DMS114 treated with DMSO at 0.1 percent for 48 hours (cell line): ENCODE data around the gene LARP4B.

Source experiments
- DNase-seq: peaks from one replicate; lab custom pipeline; 2025; ENCODE audit not compliant: unreplicated experiment; lab: John Stamatoyannopoulos, UW

LARP4B gene

GRCh38 chr10:836782-837181 lies 94.7 kb downstream of the LARP4B start:
- DNase-seq = no peak

DNA sequence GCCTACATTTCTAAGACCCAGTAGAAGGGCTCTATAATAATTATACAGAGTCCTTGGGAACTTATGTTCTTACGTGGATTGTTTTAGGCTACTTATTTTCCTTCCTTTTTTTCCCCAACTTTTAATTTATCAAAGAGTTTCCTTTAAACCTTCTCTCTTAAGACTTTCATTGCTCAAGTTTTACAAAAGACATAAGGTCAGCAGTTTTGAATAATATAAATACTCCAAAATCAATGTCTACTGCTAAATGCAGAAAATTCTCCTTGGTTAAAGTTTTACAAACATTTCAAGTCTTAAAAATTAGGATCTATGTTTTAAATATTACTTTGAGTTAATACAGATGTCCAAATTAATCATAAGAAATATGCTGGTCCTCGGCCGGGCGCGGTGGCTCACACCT lies 97.0 kb downstream of the LARP4B start:
- DNase-seq = no peak

GRCh38 chr10:829241-829640 lies 102.3 kb downstream of the LARP4B start:
- DNase-seq = no peak

DNA sequence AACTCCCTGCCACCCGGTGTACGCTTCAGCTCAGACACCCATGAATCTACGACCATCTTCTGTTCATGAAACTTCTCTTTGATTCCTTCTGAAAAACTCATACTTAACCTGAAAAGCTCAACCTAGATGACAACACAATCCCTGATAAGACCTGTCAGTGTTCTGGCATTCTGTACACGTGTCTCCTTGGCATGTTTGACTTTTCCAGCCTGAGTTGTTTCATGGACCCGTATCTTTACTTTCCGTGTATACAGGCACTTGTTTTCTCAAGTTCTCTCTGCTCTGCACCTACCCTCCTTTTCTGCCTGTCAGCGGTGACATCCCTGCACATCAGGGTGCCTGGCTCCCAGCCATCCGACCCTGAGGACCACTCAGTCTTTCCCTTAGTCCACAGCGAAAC lies 103.3 kb downstream of the LARP4B start:
- no peak for DNase-seq

DNA sequence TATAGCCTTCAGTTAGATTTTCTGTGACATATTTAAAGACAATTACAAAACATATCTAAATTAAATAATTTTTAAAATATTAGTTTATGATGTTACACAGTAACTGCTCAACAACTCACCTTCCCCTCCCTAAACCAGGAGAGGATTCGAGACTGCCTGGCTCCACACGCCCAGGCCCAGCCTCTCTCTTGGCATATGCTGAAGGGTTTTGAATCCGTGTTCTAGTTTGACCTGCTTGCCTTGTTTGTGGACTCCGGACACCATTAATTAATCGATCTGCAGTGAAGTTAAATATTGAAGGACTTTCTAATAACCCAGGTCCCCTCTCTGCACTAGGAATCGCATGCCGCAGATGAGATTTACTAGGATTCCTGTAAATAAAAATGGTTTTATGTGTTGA lies 106.6 kb downstream of the LARP4B start:
- no peak for DNase-seq

- DNase-seq = no peak
Measured at GRCh38 chr10:824497-824896, 107.0 kb downstream of the LARP4B start.

DNA sequence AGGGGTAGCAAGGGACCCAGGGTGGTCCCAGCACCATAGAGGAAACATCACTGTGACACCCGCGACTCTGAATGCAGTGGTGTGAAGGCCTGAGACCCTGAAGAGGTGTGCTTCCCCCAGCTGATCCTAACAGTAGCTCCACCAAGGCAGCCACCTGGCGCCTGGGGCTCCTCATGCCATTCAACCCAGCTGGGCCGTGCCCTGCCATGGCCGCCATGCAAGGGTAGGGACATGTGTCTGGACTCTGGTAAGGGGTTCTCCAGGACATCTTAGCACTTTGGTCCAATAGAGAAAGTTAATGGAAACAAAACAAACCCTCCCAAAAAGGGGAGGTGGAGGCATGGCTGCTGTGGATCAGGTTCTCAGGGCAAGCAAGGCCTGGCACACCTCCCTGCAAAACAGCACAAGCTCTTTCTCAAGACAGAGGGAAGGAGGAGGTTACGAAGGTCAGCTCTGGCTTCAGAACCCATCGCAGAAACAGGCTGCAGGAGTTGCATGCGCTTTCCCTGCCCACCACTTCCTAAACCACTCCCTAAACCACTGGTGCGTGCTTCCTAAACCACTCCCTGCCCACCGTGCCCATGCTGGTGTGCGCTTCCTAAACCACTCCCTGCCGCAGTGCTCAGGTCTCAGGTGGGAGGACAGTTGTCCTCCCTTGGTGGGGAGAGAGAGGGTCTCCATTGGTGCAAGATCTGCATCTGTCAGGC lies 108.7 kb downstream of the LARP4B start:
- DNase-seq = no peak

GRCh38 chr10:822197-822596 lies 109.3 kb downstream of the LARP4B start:
- DNase-seq = no peak

- DNase-seq = no peak
Measured at GRCh38 chr10:821322-821721, 110.2 kb downstream of the LARP4B start.

GRCh38 chr10:819816-820215 lies 111.7 kb downstream of the LARP4B start:
- DNase-seq = no peak

DNA sequence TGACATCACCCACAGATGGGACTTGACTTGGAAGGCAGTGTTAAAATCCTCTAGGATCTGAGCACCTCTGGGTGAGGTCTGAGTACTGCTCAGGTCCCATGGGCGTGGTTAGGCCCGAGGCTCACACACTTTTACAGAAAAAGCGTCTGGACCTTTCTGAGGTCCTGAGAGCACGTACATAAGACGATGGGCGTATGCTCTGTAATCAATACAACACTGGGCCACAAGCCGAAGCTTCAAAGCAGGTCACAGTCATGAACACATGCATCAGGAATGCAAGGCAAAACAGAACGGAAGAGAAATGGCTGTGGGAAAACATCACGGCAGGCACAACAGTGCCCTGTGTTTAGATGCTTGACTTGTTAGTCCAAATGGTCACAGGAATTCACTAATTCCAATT lies 112.2 kb downstream of the LARP4B start:
- no peak for DNase-seq

DNA sequence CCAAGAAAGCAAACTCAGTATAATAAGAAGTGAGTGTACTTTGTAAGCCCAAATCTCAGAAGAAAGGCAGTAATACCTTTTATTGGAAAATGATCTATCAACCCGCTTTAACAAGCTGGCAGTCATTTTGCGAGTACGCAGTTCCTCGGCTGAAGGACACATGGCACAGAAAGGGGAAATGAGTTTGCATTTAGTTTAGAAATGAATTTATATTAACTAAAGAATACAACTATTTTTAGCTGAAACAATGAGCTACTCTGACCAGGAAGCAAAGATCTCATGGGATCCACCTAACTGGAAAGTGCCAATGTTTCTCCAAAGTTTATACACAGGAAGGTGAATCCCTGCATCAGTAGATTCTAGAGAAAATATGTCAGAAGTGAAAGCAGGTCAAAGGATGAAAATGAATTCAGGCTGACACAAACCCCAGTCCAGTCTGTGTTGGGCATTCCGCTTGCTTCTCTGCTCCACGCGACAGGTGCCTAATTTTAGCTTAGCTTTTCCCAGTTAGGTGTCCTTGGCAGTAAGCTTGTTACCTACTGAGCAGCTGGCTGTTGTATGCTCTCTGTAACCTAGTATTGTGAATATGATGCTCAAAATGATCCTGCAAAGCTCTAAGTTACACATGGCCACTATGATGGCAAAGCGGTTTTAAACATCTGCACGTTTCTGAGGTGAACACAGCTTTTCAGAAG lies 112.8 kb downstream of the LARP4B start:
- DNase-seq = no peak

- DNase-seq = no peak
Measured at GRCh38 chr10:818010-818409, 113.5 kb downstream of the LARP4B start.

GRCh38 chr10:817371-817770 lies 114.1 kb downstream of the LARP4B start:
- no peak for DNase-seq

DNA sequence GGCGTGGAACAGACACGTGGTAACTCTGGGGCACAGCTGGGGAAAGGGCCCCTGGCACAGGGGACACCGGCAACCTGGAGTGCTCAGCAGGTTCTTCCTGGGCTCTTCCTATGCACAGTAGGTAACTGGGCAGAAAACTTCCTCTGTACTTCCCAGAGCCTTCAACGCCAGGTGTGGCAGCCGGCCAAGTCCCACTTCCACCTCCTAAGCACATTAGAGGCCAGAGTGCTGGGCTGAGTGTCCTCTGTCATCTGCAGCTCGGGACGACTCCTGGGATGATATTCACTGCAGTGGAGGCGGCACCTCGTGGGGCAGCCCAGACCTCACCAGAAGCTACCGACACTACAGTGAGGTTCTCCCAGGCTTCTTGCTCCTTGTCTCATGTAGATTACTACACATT lies 114.5 kb downstream of the LARP4B start:
- no peak for DNase-seq

DNA sequence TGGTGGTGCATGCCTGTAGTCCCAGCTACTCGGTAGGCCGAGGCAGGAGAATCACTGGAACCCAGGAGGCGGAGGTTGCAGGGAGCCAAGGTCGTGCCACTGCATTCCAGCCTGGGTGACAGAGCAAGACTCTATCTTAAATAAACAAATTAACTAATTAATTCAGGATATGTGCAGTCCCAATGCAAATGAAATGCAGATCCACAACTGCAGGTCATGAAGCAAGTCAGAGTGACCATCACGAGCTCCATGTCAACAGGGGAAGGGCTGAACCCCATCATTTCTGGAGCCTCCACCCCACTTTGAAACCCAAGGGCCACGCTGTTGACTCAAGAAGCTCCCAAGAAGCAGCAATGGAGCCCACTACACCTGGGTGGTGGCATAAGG lies 115.4 kb downstream of the LARP4B start:
- DNase-seq = no peak

GRCh38 chr10:815338-816090 lies 116.0 kb downstream of the LARP4B start:
- no peak for DNase-seq

GRCh38 chr10:814536-815302 lies 116.8 kb downstream of the LARP4B start:
- no peak for DNase-seq

DNA sequence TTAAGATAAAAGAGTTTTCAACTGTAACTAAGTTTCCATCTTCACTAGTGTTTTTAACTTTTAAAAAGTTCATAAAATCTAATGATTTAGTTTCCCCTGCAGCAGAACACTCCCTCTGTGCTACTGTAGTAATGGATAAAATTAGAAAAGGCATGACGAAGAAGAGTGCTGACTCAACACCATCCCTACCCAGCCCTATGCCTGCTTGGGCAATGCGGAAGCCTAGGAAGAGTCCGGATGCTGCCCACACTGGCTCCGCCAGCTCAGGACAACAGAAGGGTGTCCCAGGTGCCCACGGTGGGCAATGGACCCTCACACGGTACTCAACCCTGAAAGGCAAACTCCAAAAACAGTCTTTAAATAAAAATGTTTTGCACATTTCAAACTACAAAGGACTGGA lies 118.2 kb downstream of the LARP4B start:
- DNase-seq = no peak

- no peak for DNase-seq
Measured at GRCh38 chr10:812787-813186, 118.7 kb downstream of the LARP4B start.

DNA sequence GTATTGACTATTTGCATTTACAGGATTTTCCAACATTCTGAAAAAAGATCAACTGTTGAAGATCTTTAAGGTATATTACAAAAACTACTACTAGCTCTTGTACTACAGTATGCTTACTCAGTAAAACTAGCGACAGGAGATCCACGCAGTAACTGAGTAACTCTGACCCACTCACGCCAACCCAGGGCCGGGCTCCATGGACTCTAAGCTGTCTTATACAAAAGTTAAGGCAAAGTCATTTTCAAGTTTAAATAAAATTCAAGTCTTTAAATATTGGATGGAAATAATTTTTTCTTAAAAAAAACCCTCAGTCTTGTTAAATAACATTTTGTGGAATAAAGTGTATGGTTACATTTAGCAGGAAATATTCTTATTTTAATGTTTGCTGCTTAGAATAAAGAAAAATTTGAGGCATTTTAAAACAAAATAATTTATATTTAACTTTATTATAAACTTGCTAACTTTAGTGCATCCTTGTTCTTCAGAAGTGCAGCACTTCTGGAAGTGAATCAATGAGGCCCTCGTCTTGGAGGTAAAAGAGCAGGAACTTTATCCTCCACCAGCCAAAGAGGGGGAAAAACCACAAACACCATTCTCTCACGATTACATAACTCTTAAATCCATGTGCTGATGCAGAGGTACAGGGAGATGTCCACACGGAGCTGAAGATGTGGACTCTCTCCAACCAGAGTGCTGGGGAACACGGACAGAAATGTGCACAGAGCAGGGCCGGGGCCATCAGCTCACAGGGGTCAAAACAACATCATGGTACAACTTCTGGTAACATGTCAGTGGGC lies 119.9 kb downstream of the LARP4B start:
- DNase-seq = no peak
